Cerebellar cortex (tissue), 1 donor: Measurements from ENCODE around the gene TP53AIP1.

ENCODE experiments used
- DNase-seq: peaks from one replicate; pipeline ENCODE4 v3.0.0-alpha.2; 2015; ENCODE audit warnings: low spot score

TP53AIP1 gene

DNA sequence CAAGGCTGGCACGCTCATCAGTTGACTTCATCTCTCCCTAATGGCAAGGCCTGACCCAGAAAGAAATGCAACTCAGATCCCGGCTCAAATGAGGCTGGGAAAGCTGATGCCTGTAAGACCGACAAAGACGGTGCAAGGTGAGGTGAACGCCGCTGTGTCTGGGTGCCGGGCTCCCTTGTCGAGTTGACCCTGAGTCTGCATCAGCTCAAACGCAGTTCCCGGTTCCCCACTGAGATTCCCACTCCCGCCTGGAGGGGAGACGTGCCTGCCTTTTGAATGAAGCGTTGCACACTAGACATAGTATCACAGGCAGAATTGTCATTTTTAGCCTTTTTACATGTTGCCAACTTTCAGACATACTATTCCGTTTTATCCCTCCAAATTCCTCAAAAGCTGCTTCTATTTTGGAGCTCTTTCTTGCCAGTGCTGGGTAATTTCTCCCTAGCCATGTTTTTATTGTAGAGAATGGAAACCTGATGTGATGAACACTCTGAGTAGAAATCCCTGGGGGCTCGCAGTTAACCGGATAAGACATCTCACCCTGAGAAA is 831 bp upstream of the TP53AIP1 start:
- DNase-seq, result no peak

DNA sequence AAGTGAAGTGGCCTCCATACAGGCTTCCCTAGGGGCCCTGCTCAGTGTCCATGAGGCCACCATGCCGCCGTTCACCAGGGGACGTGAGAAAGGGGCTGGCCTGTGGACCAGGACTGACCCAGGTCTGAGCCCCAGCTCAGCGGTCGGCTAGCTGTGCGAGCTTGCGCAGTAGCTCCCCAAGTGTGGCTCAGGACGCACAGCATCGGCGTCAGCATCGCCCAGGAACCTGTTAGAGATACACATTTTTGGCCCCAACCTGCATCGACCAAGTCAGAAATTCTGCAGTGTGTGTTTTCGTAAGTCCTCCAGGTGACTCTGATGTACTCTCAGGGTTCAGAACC is 429 bp downstream of the TP53AIP1 start:
- no peak for DNase-seq

DNA sequence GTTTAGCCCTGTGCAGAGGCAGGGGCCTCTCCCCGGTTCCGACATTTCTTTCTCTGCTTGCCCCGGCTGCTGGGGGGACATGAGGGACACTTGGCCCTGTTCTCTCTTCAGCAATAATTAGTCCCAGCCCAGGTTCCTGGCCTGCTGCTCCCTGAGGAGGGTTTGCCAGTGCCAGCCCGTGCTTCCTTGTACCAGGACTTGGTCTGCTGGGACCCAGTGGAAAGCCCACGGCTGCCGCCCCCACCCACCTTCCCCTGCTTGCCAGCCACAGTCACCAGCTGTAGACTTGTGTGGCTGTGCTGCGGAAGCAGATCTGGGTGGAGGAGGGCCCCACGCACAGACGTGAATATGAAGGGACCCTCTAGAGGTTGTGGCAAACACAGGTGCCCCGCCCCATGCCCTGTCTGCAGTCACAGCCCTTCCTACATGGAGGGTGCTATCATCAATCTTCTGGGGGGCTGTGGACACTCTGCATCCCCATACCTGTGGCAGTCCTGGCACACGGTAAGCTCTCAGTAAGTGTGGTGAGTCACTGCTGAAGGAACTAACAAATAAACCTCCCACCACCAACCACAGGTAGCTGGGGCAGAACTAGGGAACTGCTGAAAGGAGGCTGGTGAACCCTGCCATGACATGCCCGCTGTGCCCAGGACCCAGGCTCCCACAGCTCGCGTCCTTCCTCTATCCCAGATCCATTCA is 949 bp downstream of the TP53AIP1 start:
- DNase-seq, result no peak

DNA sequence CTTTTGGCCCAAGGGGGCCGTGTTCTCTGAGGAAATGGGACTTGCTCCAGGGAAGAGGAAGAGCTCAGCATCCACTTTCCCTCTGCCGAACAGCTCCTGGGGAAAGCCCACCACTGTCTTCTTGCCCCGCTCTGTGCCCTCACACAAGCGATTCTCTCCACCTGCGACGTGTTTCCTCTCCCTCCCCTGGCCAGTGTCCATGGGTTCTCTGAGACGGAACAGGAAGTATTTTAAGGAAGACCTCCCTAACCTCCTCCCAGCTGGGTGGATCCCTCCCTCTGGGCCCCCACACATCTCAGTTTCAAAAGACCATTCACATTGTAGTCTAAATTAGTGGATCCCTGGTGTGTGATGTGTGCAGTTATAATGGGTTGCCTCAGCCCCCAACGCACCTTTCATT is 1.6 kb downstream of the TP53AIP1 start:
- DNase-seq, result no peak

DNA sequence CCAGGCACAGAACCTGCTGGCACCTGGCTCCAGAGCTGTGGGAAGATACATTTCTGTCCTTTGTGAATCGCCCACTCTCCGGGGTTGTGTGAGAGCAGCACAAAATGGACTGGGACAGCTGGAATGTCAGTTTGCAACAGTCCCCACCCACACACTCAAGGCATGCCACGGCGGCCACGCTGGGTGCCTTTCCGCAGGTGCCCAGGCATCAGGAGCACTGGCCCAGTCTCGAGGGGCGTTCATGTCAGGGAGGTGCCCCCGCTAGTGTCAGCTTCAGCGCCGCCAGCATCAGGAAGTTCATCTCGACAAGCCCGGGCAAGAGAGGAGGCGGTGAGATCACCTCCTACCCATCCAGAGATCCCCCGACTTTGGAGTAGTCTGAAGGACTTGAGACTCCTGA is 2.1 kb downstream of the TP53AIP1 start:
- no peak for DNase-seq

DNA sequence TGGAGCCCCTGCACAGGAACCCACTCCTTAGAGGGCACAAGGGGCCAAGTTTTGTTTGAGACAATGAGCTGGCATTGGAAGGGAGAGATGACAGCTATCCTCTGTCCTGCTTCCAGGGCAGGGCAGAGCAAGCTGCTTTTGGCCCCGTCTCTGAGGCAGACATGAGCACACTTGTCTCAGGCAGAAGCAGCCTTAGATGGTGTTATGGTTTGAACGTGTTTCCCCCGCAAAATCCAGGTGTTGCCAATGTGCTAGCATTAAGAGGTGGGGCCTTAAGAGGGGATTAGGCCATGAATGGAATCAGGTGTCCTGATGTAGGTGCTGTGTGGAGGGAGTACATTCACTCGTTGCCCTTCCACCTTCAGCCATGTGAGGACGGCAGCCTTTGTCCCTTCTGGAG is 2.5 kb downstream of the TP53AIP1 start:
- DNase-seq, result no peak

DNA sequence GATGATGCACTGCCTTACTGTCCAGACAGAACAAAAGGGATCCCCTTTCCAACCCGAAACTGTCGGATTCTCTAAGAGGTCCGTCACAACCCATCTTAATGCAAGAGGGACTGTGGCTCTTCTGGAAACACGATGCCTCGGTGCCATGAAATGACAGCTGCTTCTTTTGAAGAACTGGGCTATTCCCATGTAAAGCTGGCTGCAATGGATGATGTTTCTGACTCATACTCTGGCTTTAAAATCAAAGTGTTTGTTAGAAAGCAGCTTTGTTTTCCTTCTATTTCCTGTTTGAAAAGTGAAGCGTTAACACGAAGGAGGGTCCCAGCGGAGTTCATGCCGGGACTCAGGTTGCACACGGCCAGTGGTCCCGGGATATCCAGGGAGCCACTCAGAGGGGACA is 3.1 kb downstream of the TP53AIP1 start:
- DNase-seq, result no peak

DNA sequence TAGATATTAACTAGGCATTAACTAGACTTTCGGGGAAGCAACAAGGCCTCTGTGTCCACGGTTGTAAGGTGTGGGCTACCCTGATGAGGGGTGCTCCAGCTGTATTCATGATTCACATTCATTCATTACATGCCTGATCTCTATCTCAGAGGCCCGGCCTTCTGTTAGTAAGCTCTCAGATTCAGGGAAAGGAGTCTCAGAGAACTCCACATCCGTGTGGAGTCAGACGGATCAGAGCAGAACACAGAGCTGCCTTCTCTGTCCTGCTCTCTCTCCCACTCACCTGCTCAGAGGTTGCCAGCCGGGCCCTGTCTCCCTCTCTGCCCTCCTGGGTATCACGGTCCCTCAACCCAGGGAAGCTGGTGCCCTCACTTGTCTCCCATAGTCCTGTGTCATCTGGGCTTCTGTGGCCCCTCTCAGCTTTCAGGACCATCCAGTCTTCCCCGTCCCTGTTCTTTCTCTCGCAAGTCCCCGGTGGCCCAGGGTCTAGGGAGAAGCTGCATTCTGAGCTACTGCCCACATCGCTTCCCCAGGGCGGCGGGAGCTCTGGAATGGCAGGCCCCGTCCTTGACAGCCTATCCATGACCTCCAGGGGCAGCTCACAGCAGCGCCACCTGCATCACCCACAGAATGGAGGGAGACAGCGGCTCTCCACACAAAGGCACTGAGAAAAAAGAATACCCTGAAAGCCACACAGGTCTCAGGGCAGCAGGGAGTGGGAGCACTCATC is 4.3 kb downstream of the TP53AIP1 start:
- DNase-seq, result no peak

DNA sequence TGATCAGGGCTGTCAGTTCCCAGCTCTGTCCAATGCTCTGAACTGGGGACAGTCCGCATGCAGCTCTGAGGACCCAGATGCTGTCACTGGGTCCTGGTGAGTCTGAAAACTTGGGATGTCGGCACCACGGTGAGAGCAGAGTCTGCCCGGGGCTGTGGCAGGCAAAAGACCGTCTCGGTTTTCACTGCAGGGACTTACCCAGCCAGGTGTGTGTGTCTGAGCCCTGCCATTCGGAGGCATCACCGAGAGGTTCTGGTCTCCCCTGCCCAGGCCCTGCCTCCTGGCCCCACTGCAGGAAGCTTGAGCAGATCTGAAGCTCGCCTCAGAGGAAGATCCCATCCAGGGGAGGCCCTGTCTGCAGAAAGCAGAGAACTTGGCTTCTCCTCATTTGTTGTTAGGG is 5.2 kb downstream of the TP53AIP1 start:
- DNase-seq, result no peak

DNA sequence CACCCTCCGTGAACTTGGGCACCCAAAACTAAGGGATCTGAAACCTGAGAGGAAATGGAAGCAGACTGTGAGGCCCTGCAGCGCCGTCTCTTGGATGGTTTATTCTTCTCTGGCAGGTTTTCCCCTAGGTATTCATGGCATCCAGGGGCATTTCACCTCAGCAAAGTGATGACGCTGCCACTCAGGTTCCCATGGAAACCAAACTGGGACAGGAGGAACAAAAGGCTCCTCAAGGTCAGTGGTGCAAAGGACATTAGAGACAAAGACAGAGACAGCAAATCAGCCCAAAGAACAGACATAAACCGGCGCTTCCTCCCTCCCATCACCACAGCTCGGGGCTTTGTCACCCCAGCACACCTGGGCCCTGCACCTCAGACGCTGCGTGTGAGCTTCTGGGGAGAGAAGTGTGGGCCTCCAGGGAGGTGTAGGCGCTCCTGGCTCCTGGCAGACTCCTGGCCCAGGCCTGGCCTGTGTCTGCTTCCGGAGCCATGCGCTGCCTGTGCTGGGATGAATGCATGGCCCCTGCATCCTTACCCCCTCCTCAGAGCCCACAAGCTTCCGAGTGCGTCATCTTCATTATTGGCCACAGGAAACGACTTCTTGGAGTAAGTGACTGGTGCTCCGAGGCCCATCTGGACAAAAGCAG is 5.9 kb downstream of the TP53AIP1 start:
- no peak for DNase-seq

DNA sequence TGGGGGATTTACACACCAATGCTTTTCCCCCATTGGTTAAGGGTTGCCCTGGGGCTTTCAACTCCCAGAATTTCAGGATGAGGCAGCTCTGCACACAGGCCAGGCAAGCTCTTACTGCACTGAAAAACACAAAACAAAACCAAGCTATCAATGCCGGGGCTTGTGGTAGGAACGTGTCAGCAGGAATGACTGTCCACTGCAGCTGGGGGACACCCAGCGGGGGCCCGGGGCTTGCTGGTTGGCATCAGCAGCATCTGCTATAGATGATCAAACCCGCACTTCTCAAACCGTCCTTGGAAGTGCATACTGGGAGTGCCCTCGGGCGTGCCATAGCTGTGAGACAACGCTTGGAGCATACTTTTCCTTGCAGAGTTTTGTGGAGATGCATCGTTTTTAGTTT is 7.7 kb downstream of the TP53AIP1 start:
- DNase-seq, result no peak

DNA sequence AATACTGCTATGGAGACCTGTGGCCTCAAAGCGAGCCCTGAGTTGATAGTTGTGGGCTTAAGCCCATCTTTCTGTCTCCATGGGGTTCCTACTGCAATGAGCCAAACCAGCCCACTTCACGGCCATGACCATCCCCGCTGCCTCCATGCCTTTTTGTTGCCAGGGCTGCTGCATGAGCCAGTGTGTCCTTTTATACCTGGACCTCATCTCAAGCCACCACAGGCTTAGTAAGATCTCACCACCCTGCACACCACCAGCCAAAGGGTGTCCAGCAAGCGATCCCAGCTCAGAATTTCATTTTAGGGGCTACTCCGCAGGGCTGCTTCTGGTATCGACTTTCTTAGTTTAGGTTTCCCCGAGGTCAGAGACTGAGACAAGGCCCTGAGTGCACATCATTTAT is 8.3 kb downstream of the TP53AIP1 start:
- no peak for DNase-seq

DNA sequence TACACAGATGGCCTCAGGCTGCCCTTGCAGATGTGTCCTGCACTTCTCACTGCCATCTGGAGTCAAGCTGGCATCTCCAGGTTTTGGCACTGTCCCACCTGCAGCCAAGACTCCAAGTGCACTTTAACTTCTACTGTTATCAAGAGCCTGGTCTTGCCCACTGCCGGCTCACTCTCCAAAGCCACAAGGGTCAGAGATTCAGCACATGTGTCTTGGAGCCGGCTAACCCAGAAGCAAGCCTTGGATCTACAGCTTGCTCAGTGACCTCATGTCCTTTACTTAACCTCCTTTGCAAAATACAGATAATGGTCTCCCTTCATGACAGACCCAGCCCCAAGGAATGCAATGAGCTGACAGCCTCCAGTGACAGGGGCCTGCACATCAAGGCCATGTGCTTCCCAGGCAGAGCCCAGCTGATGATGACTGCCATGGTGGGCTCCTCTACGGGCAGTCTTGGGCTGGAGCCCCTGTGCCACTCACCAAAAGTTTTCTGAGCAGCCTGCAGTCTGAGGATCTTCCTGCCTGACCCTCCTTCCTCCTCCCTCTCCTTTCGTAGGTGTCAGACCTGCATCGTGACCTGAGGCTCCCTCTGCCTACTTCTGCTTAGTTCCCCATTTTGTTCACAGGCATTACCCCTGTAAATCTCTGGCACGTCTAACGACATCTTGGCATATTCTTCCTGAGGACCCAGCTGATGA is 9.0 kb downstream of the TP53AIP1 start:
- DNase-seq, result no peak

DNA sequence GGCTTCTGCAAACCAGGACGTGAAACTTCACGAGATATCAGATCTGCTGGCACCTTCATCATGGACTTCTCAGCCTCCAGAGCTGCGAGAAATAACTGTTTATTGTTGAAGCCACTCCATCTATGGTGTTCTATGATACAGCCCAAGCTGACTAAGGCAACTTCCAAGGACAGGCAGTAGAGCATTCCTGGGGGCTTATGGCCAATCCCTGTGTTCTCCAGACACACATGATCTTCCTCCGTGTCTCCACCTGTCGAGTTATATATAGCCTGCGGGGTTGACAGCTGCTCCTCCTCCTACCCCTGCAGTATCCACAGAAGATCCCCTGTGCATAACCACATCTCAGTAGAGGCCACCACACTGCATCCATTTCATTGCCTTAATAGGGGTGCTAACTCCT is 11.0 kb downstream of the TP53AIP1 start:
- DNase-seq, result no peak

DNA sequence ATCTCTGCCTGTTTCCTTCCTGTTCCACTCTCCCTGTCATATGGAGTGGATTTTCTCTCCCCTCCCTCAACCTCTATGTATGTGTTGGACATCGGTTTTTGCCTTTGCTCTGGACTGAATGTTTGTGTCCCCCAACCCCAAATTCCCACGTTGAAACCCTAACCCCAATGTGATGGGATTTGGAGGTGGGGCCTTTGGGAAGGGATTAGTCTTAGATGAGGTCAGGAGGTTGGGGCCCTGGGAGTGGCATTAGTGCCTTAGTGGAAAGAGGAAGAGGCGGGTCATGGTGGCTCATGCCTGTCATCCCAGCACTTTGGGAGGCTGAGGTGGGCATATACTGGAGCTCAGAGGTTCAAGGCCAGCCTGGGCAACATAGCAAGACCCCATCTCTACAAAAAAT is 11.6 kb downstream of the TP53AIP1 start:
- DNase-seq, result no peak

DNA sequence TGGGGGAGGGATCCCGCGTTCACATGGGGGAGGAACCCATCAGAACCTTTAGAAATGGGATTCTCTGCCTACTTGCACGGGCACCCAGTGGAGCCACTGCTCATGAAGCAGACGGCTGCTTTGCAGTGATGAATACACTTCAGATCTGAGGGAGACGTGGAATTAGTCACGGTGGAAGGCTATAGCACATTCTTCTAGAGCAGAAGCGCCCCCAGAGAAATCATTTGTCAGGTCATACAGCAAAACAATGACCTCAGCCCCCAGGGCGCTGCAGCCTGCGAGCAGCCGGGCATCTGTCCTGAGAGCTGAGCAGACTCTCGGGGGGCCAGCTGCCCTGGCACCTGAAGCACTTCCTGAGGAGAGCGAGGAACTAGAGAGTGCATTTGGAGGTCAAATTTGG is 12.7 kb downstream of the TP53AIP1 start:
- no peak for DNase-seq

DNA sequence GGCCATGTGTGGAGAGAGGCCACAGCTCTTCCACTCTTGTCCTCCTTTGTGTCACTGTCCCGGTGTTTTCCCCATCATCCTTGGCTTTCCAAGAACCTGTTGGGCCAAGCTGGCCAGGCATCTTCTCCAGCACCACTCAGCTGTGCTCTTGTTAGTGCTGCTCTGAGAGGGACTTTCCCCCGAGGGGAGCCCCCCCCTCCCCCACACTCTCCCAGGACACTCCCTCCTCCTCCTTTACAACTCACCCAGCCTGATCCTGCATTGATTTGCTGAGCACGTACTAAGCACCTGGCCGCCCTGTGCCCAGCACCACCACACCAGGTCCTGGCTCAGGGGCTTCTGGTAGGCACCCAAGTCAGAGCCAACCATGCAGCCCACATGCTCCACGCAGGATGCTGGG is 13.2 kb downstream of the TP53AIP1 start:
- DNase-seq, result no peak

DNA sequence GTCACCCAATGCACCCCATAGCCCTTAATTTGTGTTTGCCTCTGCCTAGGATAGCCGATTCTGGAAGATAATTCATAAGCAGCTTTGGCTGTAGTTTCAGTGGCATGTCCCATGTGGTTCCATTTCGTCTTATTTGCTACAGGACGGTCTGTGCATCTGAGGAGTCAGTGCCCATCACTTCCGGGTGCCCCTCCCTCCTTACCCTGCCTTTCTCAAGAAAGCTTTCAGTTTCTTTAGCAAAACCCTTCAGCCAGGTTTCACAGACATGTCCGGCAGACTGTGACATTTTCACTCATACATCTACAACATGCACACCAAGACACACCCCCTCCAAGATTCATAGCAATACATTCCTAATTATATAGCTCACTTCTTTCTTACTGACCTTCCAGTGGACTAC is 14.3 kb downstream of the TP53AIP1 start:
- DNase-seq, result no peak

DNA sequence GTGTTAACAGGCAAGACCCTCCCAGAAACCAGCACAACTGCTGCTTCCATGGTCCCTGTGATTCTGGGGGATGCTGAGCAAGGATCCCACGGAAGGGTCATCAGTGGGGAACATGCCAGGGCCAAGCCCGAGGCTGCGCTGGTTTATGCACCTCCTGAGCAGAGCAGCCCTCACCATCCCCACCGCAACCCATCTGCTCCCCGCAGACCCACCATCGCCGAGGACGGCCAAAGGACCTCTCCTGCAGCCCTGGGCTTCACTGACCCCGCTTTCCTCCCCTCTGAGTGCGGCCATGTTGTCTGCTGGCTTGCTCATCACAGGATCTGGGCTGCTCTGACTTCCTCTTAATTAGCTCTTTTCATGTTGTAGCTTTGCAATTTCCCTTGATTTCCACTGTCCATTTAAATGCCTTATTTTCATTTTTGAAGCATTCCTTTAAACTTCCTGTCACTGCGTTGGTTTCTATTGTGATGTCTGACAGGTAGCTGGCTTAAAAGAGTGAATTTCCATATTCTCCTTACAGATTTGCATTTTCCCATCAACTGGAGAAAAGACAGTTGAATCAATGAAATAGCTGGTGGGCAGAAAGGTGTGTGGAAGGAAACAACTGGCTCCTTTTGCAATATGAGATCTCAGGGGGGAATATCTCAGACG is 14.9 kb downstream of the TP53AIP1 start:
- no peak for DNase-seq

DNA sequence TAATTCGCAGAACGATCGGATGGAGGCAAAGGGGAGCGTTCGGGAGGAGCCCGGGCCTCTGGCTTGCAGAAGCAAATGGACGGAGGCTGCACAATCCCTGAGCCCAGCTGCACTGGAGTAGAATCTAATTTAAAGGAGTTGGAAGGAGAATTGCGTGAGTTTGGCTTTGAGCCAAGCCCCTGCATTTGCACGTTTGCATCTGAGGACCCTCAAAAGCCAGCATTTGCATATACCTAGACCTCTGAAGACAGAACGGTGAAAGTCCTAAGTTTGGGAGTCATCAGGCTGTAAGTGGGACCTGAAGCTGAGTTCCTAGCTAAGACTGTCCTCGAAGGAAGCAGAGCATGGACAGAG is 15.6 kb downstream of the TP53AIP1 start:
- no peak for DNase-seq

DNA sequence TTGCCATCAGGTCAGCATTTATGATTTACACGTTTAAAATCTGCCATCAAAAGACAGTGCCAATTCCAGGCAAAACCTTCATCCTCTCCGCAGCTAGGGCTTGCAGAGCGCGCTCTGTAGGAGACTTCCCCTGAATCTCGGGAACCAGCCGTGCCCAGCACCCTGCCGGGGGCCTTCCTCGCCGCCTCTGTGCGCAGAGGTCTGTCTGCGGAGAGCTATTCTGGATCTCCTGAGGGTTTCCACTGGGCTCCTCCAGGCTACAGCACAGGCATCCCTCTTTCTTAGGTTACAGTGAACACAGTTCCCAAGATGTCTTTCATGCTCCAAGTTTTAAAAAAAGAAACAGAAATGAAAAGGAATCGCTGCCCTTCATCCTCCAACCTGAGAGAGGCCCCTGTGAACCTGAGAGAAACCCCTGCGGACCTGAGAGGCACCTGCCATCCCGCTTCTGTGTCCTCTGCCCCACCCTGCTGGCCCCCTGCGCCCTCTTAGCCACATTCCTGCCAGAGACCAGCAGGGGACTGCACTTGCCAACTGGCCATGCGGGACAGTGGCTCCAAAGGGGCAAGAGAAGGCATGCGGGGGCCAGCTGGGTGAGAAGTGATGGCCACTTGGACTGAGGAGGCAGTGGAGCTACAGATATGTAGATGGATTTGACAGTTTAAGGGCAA is 16.1 kb downstream of the TP53AIP1 start:
- no peak for DNase-seq

DNA sequence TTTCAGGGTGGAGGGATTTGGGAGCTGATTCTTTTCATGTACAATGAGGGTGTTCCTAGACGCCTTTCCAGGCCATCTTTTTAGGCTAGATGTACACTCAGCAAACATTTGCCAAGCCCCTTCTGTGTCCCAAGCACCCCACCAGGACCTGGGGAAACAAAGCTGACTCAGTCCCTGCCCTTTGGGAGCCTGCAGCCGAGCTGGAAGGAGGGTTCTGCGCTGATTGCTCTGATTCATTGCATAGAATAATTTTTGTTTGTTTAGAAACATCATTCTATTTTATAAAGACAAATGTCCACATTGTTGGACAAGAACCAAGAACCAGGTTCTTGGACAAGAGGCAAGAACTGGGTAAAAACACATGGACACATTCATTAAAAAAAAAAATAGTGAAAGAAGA is 16.7 kb downstream of the TP53AIP1 start:
- DNase-seq, result no peak
